ENCODE measurements around the gene XPO6.

The XPO6 gene, protein sequence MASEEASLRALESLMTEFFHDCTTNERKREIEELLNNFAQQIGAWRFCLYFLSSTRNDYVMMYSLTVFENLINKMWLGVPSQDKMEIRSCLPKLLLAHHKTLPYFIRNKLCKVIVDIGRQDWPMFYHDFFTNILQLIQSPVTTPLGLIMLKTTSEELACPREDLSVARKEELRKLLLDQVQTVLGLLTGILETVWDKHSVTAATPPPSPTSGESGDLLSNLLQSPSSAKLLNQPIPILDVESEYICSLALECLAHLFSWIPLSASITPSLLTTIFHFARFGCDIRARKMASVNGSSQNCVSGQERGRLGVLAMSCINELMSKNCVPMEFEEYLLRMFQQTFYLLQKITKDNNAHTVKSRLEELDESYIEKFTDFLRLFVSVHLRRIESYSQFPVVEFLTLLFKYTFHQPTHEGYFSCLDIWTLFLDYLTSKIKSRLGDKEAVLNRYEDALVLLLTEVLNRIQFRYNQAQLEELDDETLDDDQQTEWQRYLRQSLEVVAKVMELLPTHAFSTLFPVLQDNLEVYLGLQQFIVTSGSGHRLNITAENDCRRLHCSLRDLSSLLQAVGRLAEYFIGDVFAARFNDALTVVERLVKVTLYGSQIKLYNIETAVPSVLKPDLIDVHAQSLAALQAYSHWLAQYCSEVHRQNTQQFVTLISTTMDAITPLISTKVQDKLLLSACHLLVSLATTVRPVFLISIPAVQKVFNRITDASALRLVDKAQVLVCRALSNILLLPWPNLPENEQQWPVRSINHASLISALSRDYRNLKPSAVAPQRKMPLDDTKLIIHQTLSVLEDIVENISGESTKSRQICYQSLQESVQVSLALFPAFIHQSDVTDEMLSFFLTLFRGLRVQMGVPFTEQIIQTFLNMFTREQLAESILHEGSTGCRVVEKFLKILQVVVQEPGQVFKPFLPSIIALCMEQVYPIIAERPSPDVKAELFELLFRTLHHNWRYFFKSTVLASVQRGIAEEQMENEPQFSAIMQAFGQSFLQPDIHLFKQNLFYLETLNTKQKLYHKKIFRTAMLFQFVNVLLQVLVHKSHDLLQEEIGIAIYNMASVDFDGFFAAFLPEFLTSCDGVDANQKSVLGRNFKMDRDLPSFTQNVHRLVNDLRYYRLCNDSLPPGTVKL

GRCh38 chr16:28211758-28212531, at the start of gene XPO6:
Gene XPO6 (minus strand): TSS chr16:28211965. CDS start chr16:28211368, 597 bp downstream.
- no peaks in the 10 kb centered on the region for H3K27me3 ChIP-seq (ENCODE audit: control insufficient read depth in 1 of 2, insufficient read depth in 2 of 2, low read length in 2 of 2)
- peak within 1 kb of the TSS; percentile 96 to 97 for H3K4me3 ChIP-seq (ENCODE audit: low read length in 2 of 2)
- H3K4me1 ChIP-seq (ENCODE audit: control insufficient read depth, insufficient read depth, low read length) = peaks cover 14% of the 10 kb centered on the region
- H3K9me3 ChIP-seq (ENCODE audit: control insufficient read depth in 2 of 2, low read length in 2 of 2) = no peaks in the 10 kb centered on the region
- peak within 1 kb of the TSS; percentile 68 to 89 for H3K9ac ChIP-seq (ENCODE audit: low read length in 2 of 2)
- peak within 1 kb of the TSS; percentile 62 for H3K27ac ChIP-seq (ENCODE audit: low read length)
- H3K36me3 ChIP-seq (ENCODE audit: control insufficient read depth in 2 of 2, insufficient read depth in 2 of 2, low read length in 2 of 2) = peaks cover 0 to 8% of the 10 kb centered on the region in 2 donors

GRCh38 chr16:28260193-28260592, 48.4 kb upstream of the XPO6 start:
- no peak overlapping the region for H3K27ac ChIP-seq (ENCODE audit: low read length)
- H3K27me3 ChIP-seq (ENCODE audit: control insufficient read depth in 1 of 2, insufficient read depth in 2 of 2, low read length in 2 of 2) = peaks cover 0 to 13% of the 10 kb centered on the region in 2 donors
- H3K4me1 ChIP-seq (ENCODE audit: control insufficient read depth, insufficient read depth, low read length) = peaks cover 14% of the 10 kb centered on the region
- H3K36me3 ChIP-seq (ENCODE audit: control insufficient read depth in 2 of 2, insufficient read depth in 2 of 2, low read length in 2 of 2) = no peaks in the 10 kb centered on the region
- no peak overlapping the region for H3K4me3 ChIP-seq (ENCODE audit: low read length in 2 of 2)
- peaks cover 3 to 4% of the 10 kb centered on the region in 2 donors for H3K9me3 ChIP-seq (ENCODE audit: control insufficient read depth in 2 of 2, low read length in 2 of 2)
- H3K9ac ChIP-seq (ENCODE audit: low read length in 2 of 2) = no peak overlapping the region

- Histone ChIP-seq H3K27me3 (ENCODE audit: control insufficient read depth in 1 of 2, insufficient read depth in 2 of 2, low read length in 2 of 2) (peaks cover 0 to 13% of the 10 kb centered on the region in 2 donors), H3K9ac (ENCODE audit: low read length in 2 of 2) (no peak overlapping the region), H3K4me1 (ENCODE audit: control insufficient read depth, insufficient read depth, low read length) (peaks cover 14% of the 10 kb centered on the region), H3K4me3 (ENCODE audit: low read length in 2 of 2) (no peak overlapping the region), H3K36me3 (ENCODE audit: control insufficient read depth in 2 of 2, insufficient read depth in 2 of 2, low read length in 2 of 2) (no peaks in the 10 kb centered on the region), H3K27ac (ENCODE audit: low read length) (no peak overlapping the region), H3K9me3 (ENCODE audit: control insufficient read depth in 2 of 2, low read length in 2 of 2) (peaks cover 3 to 4% of the 10 kb centered on the region in 2 donors)
These were observed 48.0 kb upstream of the XPO6 start for GRCh38 chr16:28259781-28260150.

DNA sequence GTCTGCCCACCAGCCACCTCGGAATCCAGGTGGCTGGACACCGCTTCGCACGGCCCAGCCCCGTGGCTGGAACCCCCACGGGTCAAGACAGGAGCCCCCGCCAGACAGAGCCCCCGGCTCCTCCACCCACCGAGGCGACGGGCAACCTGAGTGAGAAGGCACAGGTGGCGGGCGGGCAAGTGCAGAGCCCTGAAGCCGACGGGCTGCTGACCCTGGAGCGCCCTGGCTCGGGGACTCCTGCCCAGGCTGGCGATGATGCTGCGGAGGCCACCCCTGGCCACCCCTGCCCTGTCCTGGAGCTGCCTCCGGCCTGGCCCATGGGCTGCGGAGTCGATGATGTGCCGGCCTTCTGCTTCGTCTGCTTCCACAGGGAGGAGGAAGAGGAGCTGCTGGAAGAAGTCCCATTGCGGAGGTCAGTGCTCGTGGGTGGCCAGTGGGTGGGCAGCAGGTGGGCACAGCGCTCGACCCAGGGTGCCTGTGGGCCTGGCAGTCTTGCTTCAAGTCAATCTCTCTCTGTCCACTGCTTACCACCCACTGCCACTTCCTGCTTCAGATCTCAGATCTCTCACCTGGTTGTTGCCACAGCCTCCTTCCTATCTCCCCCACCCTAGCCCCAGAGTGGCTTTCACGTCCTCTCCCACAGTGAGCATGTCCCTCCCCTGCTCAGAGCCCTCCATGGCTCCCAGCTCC, 47.5 kb upstream of the XPO6 start:
- Histone ChIP-seq H3K4me3 (ENCODE audit: low read length in 2 of 2) (peak overlapping the region; percentile 36 to 71), H3K9ac (ENCODE audit: low read length in 2 of 2) (no peak overlapping the region), H3K36me3 (ENCODE audit: control insufficient read depth in 2 of 2, insufficient read depth in 2 of 2, low read length in 2 of 2) (no peaks in the 10 kb centered on the region), H3K27me3 (ENCODE audit: control insufficient read depth in 1 of 2, insufficient read depth in 2 of 2, low read length in 2 of 2) (peaks cover 0 to 11% of the 10 kb centered on the region in 2 donors), H3K4me1 (ENCODE audit: control insufficient read depth, insufficient read depth, low read length) (peaks cover 14% of the 10 kb centered on the region), H3K9me3 (ENCODE audit: control insufficient read depth in 2 of 2, low read length in 2 of 2) (peaks cover 3 to 4% of the 10 kb centered on the region in 2 donors), H3K27ac (ENCODE audit: low read length) (no peak overlapping the region)

DNA sequence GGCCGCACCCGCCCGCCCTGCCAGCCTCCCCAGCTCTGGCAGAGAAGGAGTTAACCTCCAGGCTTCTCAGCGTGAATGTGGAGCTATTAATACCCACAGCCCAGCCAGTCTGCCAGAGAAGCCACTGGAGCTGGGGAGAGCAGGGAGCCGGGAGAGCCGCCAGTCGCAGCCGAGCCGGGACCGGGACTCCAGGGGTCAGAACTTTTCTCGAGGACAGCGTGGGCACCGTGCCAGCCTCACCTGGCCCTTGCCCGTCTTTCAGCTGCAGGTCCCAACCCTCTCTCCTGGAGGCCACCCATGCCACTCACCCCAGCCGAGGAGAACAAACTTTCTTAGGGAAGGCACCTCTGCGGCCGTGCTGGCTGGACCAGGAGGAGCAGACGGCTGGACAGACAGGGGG, 46.8 kb upstream of the XPO6 start:
- H3K4me3 ChIP-seq (ENCODE audit: low read length in 2 of 2) = peak overlapping the region; percentile 36 to 71
- no peaks in the 10 kb centered on the region for H3K36me3 ChIP-seq (ENCODE audit: control insufficient read depth in 2 of 2, insufficient read depth in 2 of 2, low read length in 2 of 2)
- H3K9ac ChIP-seq (ENCODE audit: low read length in 2 of 2) = no peak overlapping the region

GRCh38 chr16:28257256-28257655, 45.5 kb upstream of the XPO6 start:
- no peak overlapping the region for H3K4me3 ChIP-seq (ENCODE audit: low read length in 2 of 2)
- H3K4me1 ChIP-seq (ENCODE audit: control insufficient read depth, insufficient read depth, low read length) = peaks cover 14% of the 10 kb centered on the region
- peaks cover 0 to 11% of the 10 kb centered on the region in 2 donors for H3K27me3 ChIP-seq (ENCODE audit: control insufficient read depth in 1 of 2, insufficient read depth in 2 of 2, low read length in 2 of 2)
- H3K9me3 ChIP-seq (ENCODE audit: control insufficient read depth in 2 of 2, low read length in 2 of 2) = peaks cover 3 to 9% of the 10 kb centered on the region in 2 donors
- no peaks in the 10 kb centered on the region for H3K36me3 ChIP-seq (ENCODE audit: control insufficient read depth in 2 of 2, insufficient read depth in 2 of 2, low read length in 2 of 2)
- no peak overlapping the region for H3K27ac ChIP-seq (ENCODE audit: low read length)
- no peak overlapping the region for H3K9ac ChIP-seq (ENCODE audit: low read length in 2 of 2)

More for the DNA sequence above, 46.8 kb upstream of the XPO6 start:
- Histone ChIP-seq H3K9me3 (ENCODE audit: control insufficient read depth in 2 of 2, low read length in 2 of 2) (peaks cover 3 to 4% of the 10 kb centered on the region in 2 donors), H3K4me1 (ENCODE audit: control insufficient read depth, insufficient read depth, low read length) (peaks cover 14% of the 10 kb centered on the region), H3K27ac (ENCODE audit: low read length) (no peak overlapping the region), H3K27me3 (ENCODE audit: control insufficient read depth in 1 of 2, insufficient read depth in 2 of 2, low read length in 2 of 2) (peaks cover 0 to 11% of the 10 kb centered on the region in 2 donors)

DNA sequence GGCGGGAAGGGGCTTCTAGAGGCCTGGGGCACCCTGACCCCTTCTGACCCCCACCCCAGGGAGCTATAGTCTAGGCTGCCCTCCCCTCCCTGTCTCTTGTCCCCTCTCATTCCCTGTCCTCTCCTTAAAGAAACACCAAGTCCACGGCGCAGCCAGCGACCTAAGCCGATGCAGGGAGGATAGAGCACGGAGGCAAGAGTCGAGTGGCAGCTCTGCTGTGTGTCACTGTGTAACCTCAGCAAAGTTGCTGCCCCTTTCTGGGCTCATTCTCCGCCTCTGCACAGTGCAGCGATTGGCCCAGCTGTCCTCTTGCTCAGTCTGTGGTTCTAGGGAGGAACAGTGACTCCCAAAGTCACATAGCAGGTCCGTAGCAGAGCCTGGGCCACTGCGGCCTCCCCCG, 44.1 kb upstream of the XPO6 start:
- Histone ChIP-seq H3K27me3 (ENCODE audit: control insufficient read depth in 1 of 2, insufficient read depth in 2 of 2, low read length in 2 of 2) (peaks cover 0 to 7% of the 10 kb centered on the region in 2 donors), H3K27ac (ENCODE audit: low read length) (no peak overlapping the region), H3K4me3 (ENCODE audit: low read length in 2 of 2) (no peak overlapping the region), H3K4me1 (ENCODE audit: control insufficient read depth, insufficient read depth, low read length) (peaks cover 14% of the 10 kb centered on the region), H3K9me3 (ENCODE audit: control insufficient read depth in 2 of 2, low read length in 2 of 2) (peaks cover 3 to 11% of the 10 kb centered on the region in 2 donors), H3K9ac (ENCODE audit: low read length in 2 of 2) (no peak overlapping the region), H3K36me3 (ENCODE audit: control insufficient read depth in 2 of 2, insufficient read depth in 2 of 2, low read length in 2 of 2) (no peaks in the 10 kb centered on the region)

GRCh38 chr16:28254158-28254557, 42.4 kb upstream of the XPO6 start:
- Histone ChIP-seq H3K9ac (ENCODE audit: low read length in 2 of 2) (no peak overlapping the region), H3K4me1 (ENCODE audit: control insufficient read depth, insufficient read depth, low read length) (peaks cover 11% of the 10 kb centered on the region), H3K9me3 (ENCODE audit: control insufficient read depth in 2 of 2, low read length in 2 of 2) (peaks cover 3 to 11% of the 10 kb centered on the region in 2 donors), H3K27me3 (ENCODE audit: control insufficient read depth in 1 of 2, insufficient read depth in 2 of 2, low read length in 2 of 2) (peaks cover 0 to 2% of the 10 kb centered on the region in 2 donors), H3K27ac (ENCODE audit: low read length) (no peak overlapping the region), H3K4me3 (ENCODE audit: low read length in 2 of 2) (no peak overlapping the region), H3K36me3 (ENCODE audit: control insufficient read depth in 2 of 2, insufficient read depth in 2 of 2, low read length in 2 of 2) (no peaks in the 10 kb centered on the region)

DNA sequence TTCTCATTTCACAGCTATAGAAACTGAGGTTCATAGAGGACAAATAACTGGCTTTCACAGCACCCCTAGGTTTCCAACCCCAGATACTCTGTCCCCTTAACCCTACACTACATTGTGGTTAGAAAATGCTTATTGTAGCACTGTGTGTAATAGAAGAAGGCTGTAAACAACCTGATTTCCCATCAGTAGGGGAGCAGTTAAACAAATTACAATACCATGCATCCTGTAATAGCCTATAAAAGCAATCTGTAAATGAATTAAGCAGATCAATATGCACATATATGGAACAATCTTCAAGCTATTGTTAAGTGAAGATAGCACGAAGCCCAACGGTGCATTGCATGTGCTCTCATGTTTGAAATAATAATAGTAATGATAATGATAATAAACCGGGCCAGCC, 39.2 kb upstream of the XPO6 start:
- Histone ChIP-seq H3K27me3 (ENCODE audit: control insufficient read depth in 1 of 2, insufficient read depth in 2 of 2, low read length in 2 of 2) (no peaks in the 10 kb centered on the region), H3K9ac (ENCODE audit: low read length in 2 of 2) (no peak overlapping the region), H3K9me3 (ENCODE audit: control insufficient read depth in 2 of 2, low read length in 2 of 2) (peaks cover 3 to 11% of the 10 kb centered on the region in 2 donors), H3K4me1 (ENCODE audit: control insufficient read depth, insufficient read depth, low read length) (no peaks in the 10 kb centered on the region), H3K27ac (ENCODE audit: low read length) (no peak overlapping the region), H3K36me3 (ENCODE audit: control insufficient read depth in 2 of 2, insufficient read depth in 2 of 2, low read length in 2 of 2) (no peaks in the 10 kb centered on the region), H3K4me3 (ENCODE audit: low read length in 2 of 2) (no peak overlapping the region)

Measured in stomach smooth muscle (tissue), 2 donors.